ENCODE data around the gene TMCC1.

- TF ChIP-seq CTCF (conservative IDR thresholded peaks at IDR 0.05; ENCODE audit: low read length) (no peak), EZH2phosphoT487 (IDR thresholded peaks at IDR 0.05; ENCODE audit: borderline replicate concordance) (no peak)
Observed at GRCh38 chr3:129878355-129878754, 15.2 kb downstream of the TMCC1 start.
